ENCODE data around the gene CUX1.

Gene CUX1

DNA sequence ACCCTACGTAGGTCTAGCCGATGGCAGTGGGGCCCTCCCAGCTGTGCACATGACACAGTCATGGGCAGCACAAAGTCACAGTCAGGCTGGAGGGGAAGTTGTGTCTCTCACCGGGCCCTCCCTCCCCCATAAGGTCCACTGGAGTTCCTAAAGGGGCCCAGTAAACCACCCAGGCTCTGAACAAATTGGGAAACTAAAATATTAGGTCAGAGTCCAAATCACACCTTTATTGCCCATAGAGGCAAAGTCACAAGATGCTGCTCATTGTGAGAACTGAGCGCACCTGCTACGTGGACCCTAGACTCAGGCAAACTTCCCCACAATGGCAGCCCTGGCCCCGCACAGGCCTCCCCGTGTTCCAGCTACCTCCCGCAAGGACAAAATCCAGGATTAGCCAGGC lies 424.0 kb downstream of the CUX1 start:
- peaks cover 86% of the 10 kb centered on the region for H3K36me3 ChIP-seq
- no peaks in the 10 kb centered on the region for H3K4me1 ChIP-seq (ENCODE audit: control insufficient read depth in 1 of 2, insufficient read depth in 1 of 2, low read depth in 1 of 2, low read length in 1 of 2)
- TF ChIP-seq, protein P1, sequence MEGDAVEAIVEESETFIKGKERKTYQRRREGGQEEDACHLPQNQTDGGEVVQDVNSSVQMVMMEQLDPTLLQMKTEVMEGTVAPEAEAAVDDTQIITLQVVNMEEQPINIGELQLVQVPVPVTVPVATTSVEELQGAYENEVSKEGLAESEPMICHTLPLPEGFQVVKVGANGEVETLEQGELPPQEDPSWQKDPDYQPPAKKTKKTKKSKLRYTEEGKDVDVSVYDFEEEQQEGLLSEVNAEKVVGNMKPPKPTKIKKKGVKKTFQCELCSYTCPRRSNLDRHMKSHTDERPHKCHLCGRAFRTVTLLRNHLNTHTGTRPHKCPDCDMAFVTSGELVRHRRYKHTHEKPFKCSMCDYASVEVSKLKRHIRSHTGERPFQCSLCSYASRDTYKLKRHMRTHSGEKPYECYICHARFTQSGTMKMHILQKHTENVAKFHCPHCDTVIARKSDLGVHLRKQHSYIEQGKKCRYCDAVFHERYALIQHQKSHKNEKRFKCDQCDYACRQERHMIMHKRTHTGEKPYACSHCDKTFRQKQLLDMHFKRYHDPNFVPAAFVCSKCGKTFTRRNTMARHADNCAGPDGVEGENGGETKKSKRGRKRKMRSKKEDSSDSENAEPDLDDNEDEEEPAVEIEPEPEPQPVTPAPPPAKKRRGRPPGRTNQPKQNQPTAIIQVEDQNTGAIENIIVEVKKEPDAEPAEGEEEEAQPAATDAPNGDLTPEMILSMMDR (IDR thresholded peaks at IDR 0.05), result no peak
- H3K9me3 ChIP-seq, result no peaks in the 10 kb centered on the region
- no peaks in the 10 kb centered on the region for H3K27me3 ChIP-seq
- no peak overlapping the region for H3K4me3 ChIP-seq (ENCODE audit: low read depth in 1 of 2, low read length in 1 of 2)
- no peak overlapping the region for H3K27ac ChIP-seq

- Histone ChIP-seq H3K4me3 (ENCODE audit: low read depth in 1 of 2, low read length in 1 of 2) (no peak overlapping the region), H3K27me3 (no peaks in the 10 kb centered on the region), H3K4me1 (ENCODE audit: control insufficient read depth in 1 of 2, insufficient read depth in 1 of 2, low read depth in 1 of 2, low read length in 1 of 2) (no peaks in the 10 kb centered on the region), H3K9me3 (no peaks in the 10 kb centered on the region), H3K36me3 (peaks cover 78% of the 10 kb centered on the region), H3K27ac (no peak overlapping the region)
- TF ChIP-seq, protein P1 (IDR thresholded peaks at IDR 0.05), result no peak
Observed at GRCh38 chr7:102244601-102245000, 427.2 kb downstream of the CUX1 start.

DNA sequence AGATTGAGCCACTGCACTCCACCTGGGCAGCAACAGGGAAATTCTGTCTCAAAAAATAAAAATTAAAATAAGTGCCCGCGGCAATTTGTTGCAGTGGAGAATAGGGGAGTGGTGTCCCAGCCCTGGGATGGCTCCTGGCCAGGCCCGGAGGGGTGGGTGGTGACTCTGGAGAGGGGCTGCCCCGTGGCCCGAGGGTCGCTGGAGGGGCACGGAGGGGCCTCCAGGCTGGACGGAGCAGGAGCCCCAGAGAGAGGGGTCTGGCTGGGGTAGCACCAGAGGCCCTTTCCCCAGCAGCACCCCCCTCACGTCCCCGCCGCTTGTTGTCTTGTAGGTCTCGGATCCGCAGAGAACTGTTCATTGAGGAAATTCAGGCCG lies 430.6 kb downstream of the CUX1 start:
- Histone ChIP-seq H3K27me3 (no peaks in the 10 kb centered on the region), H3K36me3 (peaks cover 62% of the 10 kb centered on the region), H3K27ac (no peak overlapping the region), H3K4me1 (ENCODE audit: control insufficient read depth in 1 of 2, insufficient read depth in 1 of 2, low read depth in 1 of 2, low read length in 1 of 2) (no peaks in the 10 kb centered on the region), H3K4me3 (ENCODE audit: low read depth in 1 of 2, low read length in 1 of 2) (no peak overlapping the region), H3K9me3 (no peaks in the 10 kb centered on the region)
- TF ChIP-seq, protein P1 (IDR thresholded peaks at IDR 0.05), result no peak

DNA sequence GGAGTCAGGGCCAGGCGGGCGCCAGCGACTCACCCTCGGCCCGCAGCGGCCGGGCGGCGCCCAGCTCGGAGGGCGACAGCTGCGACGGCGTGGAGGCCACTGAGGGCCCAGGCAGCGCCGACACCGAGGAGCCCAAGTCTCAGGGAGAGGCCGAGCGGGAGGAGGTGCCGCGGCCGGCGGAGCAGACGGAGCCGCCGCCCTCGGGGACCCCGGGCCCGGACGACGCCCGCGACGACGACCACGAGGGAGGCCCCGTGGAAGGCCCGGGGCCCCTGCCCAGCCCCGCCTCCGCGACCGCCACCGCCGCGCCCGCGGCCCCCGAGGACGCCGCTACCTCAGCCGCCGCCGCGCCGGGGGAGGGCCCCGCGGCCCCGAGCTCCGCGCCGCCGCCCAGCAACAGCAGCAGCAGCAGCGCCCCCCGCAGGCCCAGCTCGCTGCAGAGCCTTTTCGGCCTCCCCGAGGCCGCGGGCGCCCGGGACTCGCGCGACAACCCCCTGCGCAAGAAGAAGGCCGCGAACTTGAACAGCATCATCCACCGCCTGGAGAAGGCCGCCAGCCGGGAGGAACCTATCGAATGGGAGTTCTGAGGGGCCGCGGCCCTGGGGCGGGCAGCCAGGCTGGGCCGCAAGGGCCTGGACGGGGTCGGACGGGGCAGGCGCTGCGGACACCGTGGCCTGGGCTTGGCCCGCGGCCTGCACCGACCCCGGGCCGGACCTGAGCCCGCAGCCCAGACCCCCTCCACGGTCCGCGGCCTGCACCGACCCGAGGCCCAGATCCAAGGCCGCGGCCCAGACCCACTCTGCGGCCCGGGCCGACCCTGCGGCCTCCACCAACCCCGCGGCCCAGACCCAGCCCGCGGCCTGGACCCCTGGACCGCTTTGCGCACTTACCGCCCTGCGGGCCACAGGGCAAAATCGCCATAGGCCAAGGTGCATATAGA lies 431.3 kb downstream of the CUX1 start:
- H3K4me3 ChIP-seq (ENCODE audit: low read depth in 1 of 2, low read length in 1 of 2), result no peak overlapping the region
- no peaks in the 10 kb centered on the region for H3K27me3 ChIP-seq
- no peak overlapping the region for H3K27ac ChIP-seq
- H3K9me3 ChIP-seq, result no peaks in the 10 kb centered on the region
- TF ChIP-seq, protein P1 (IDR thresholded peaks at IDR 0.05), result no peak
- peaks cover 61% of the 10 kb centered on the region for H3K36me3 ChIP-seq
- no peaks in the 10 kb centered on the region for H3K4me1 ChIP-seq (ENCODE audit: control insufficient read depth in 1 of 2, insufficient read depth in 1 of 2, low read depth in 1 of 2, low read length in 1 of 2)

- Histone ChIP-seq H3K4me3 (ENCODE audit: low read depth in 1 of 2, low read length in 1 of 2) (no peak overlapping the region), H3K27me3 (no peaks in the 10 kb centered on the region), H3K9me3 (no peaks in the 10 kb centered on the region), H3K36me3 (peaks cover 44% of the 10 kb centered on the region), H3K4me1 (ENCODE audit: control insufficient read depth in 1 of 2, insufficient read depth in 1 of 2, low read depth in 1 of 2, low read length in 1 of 2) (no peaks in the 10 kb centered on the region), H3K27ac (no peak overlapping the region)
- TF ChIP-seq, protein P1 (IDR thresholded peaks at IDR 0.05), result no peak
Observed at GRCh38 chr7:102251531-102252365, 434.3 kb downstream of the CUX1 start.

All from neutrophil (primary cell).